Endodermal cell (in vitro differentiated cells): Measurements from ENCODE around the gene CACNG6. TPM values are rescaled to one million over a fixed set of nuclear protein-coding genes. Genes with fewer than 3 reads are reported as not detected.
A peak's percentile ranks its signal among the peaks of the same experiment; 100 is the strongest.

Experiments
- DNase-seq: peaks from one replicate; pipeline ENCODE4 v3.0.0-alpha.2; 2017
- H3K27ac ChIP-seq: 2 replicates; pipeline ENCODE4 v1.5.1; 2013; ENCODE audit warnings: mild to moderate bottlenecking, low read depth, low read length, moderate library complexity
- H3K27me3 ChIP-seq: 2 replicates; pipeline ENCODE4 v1.6.1; 2013; ENCODE audit warnings: mild to moderate bottlenecking, low read length, moderate library complexity; ENCODE audit not compliant: insufficient read depth, control insufficient read depth, poor library complexity, severe bottlenecking
- H3K36me3 ChIP-seq: 2 replicates; pipeline ENCODE4 v1.7.0; 2013; ENCODE audit warnings: mild to moderate bottlenecking, low read length, moderate library complexity; ENCODE audit not compliant: control insufficient read depth, insufficient read depth
- H3K4me1 ChIP-seq: one replicate; pipeline ENCODE4 v1.7.0; 2013; ENCODE audit warnings: low read length; ENCODE audit not compliant: control insufficient read depth, insufficient read depth
- H3K4me3 ChIP-seq: 2 replicates; pipeline ENCODE4 v1.5.1; 2013; ENCODE audit warnings: mild to moderate bottlenecking, low read length, moderate library complexity
- H3K9ac ChIP-seq: 2 replicates; pipeline ENCODE4 v1.6.1; 2013; ENCODE audit warnings: mild to moderate bottlenecking, low read length, moderate library complexity; ENCODE audit not compliant: poor library complexity, severe bottlenecking; ENCODE audit errors: extremely low read depth
- H3K9me3 ChIP-seq: 2 replicates; pipeline ENCODE4 v1.6.1; 2013; ENCODE audit warnings: mild to moderate bottlenecking, low read length, moderate library complexity; ENCODE audit not compliant: control insufficient read depth
- H3K27ac Mint-ChIP-seq: 2 replicates; pipeline ENCODE4 v1.8.0; 2020; ENCODE audit warnings: mixed read lengths
- H3K27me3 Mint-ChIP-seq: 2 replicates; pipeline ENCODE4 v1.8.0; 2021; ENCODE audit warnings: mild to moderate bottlenecking, mixed read lengths; ENCODE audit not compliant: insufficient read depth
- H3K36me3 Mint-ChIP-seq: 2 replicates; pipeline ENCODE4 v1.8.0; 2020; ENCODE audit warnings: low read depth, mixed read lengths
- H3K4me1 Mint-ChIP-seq: 2 replicates; pipeline ENCODE4 v1.8.0; 2020; ENCODE audit warnings: mixed read lengths
- H3K4me3 Mint-ChIP-seq: 2 replicates; pipeline ENCODE4 v1.8.0; 2020; ENCODE audit warnings: mild to moderate bottlenecking, moderate library complexity, mixed read lengths
- H3K9me3 Mint-ChIP-seq: 2 replicates; pipeline ENCODE4 v1.8.0; 2020; ENCODE audit warnings: mild to moderate bottlenecking, mixed read lengths
- CTCF ChIP-seq: fragments of 200-600 bp; sonication (generic); conservative IDR thresholded peaks from 2 replicates; pipeline ENCODE4 v1.5.0; 2021; ENCODE audit warnings: antibody characterized with exemption, mild to moderate bottlenecking
- WGBS, 2 experiments: methylation state at CpG; one replicate each; pipeline versions ENCODE4 v1.1.5 to v1.1.7; 2013; ENCODE audit warnings: missing lambda C conversion rate in 2 of 2, mixed read lengths in 1 of 2; ENCODE audit not compliant: insufficient coverage in 1 of 2, insufficient read length in 1 of 2; 5-methylcytosine and 5-hydroxymethylcytosine counted together
- total RNA-seq, 2 donors: library from RNA; stranded (reverse); fragmentation: NEBNext Ultra II Directional in 1 of 2; extraction: Animal tissue kit (Norgen Biotek cat#: 25700) in 1 of 2; gene quantifications; 2 replicates in 1 of 2; 3 replicates in 1 of 2; pipeline ENCODE4 v1.2.1, GENCODE V29; 2021

The CACNG6 gene
- total RNA-seq, 2 donors from 2014 or later = 0.92 to 1.8 TPM

GRCh38 chr19:54026656-54027055, 35.2 kb downstream of the CACNG6 start:
- no peak overlapping the region for H3K4me3 Mint-ChIP-seq
- H3K27ac ChIP-seq = no peak overlapping the region
- no peaks in the 10 kb centered on the region for H3K27me3 ChIP-seq
- TF ChIP-seq CTCF = no peak
- peaks cover 15% of the 10 kb centered on the region for H3K27me3 Mint-ChIP-seq
- H3K36me3 ChIP-seq = no peaks in the 10 kb centered on the region
- H3K9me3 Mint-ChIP-seq = peaks cover under 1% of the 10 kb centered on the region
- H3K9ac ChIP-seq = no peak overlapping the region
- peaks cover 13% of the 10 kb centered on the region for H3K4me1 Mint-ChIP-seq
- no peaks in the 10 kb centered on the region for H3K36me3 Mint-ChIP-seq
- no peak overlapping the region for H3K27ac Mint-ChIP-seq
- no peaks in the 10 kb centered on the region for H3K4me1 ChIP-seq
- no peak overlapping the region for H3K4me3 ChIP-seq
- no peak for DNase-seq
- WGBS, 2 experiments = 91 to 100% methylated on average over 6 to 7 of the region's 7 CpGs
- no peaks in the 10 kb centered on the region for H3K9me3 ChIP-seq

DNA sequence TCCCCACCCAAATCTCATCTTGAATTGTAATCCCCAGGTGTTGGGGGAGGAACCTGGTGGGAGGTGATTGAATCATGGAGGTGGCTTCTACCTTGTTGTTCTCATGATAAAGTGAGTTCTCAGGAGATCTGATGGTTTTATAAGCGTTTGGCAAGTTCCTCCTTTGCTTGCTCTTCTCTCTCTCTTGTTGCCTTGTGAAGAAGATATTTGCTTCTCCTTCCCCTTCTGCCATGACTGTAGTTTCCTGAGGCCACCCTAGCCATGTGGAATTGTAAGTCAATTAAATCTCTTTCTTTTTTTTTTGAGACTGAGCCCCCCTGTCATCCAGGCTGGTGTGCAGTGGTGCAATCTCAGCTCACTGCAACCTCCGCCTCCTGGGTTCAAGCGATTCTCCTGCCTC, 37.9 kb downstream of the CACNG6 start:
- no peak for TF ChIP-seq CTCF
- Mint-ChIP-seq H3K36me3 (no peaks in the 10 kb centered on the region), H3K4me3 (no peak overlapping the region), H3K27me3 (peaks cover 7% of the 10 kb centered on the region), H3K4me1 (peaks cover 13% of the 10 kb centered on the region), H3K27ac (peak overlapping the region; percentile 15), H3K9me3 (no peaks in the 10 kb centered on the region)
- Histone ChIP-seq H3K4me1 (no peaks in the 10 kb centered on the region), H3K27me3 (no peaks in the 10 kb centered on the region), H3K9me3 (no peaks in the 10 kb centered on the region), H3K36me3 (no peaks in the 10 kb centered on the region), H3K4me3 (no peak overlapping the region), H3K9ac (no peak overlapping the region), H3K27ac (no peak overlapping the region)
- no peak for DNase-seq
- 94 to 100% methylated on average over 2 to 3 of the region's 3 CpGs for WGBS, 2 experiments

- H3K36me3 Mint-ChIP-seq = no peaks in the 10 kb centered on the region
- H3K27ac ChIP-seq = no peak overlapping the region
- no peaks in the 10 kb centered on the region for H3K9me3 ChIP-seq
- no peaks in the 10 kb centered on the region for H3K9me3 Mint-ChIP-seq
- TF ChIP-seq CTCF = peak; percentile 78
- H3K27me3 ChIP-seq = no peaks in the 10 kb centered on the region
- H3K27ac Mint-ChIP-seq = no peak overlapping the region
- H3K4me3 Mint-ChIP-seq = no peak overlapping the region
- no peak overlapping the region for H3K4me3 ChIP-seq
- no peaks in the 10 kb centered on the region for H3K4me1 ChIP-seq
- peaks cover 18% of the 10 kb centered on the region for H3K4me1 Mint-ChIP-seq
- no peaks in the 10 kb centered on the region for H3K27me3 Mint-ChIP-seq
- H3K9ac ChIP-seq = no peak overlapping the region
- H3K36me3 ChIP-seq = no peaks in the 10 kb centered on the region
- peak; percentile 92 for DNase-seq
- 65 to 68% methylated on average over 8 to 9 of the region's 9 CpGs for WGBS, 2 experiments
Measured at GRCh38 chr19:54029930-54030490, 38.6 kb downstream of the CACNG6 start.
